Measurements from ENCODE around the gene CCDC63. TPM values are rescaled to one million over a fixed set of nuclear protein-coding genes. Genes with fewer than 3 reads are reported as not detected.

Gene CCDC63
- total and polyA plus RNA-seq, 3 donors from 2014 or later, result 9.0 to 42.4 (median 12.4) TPM

GRCh38 chr12:110935588-110935987 lies 88.8 kb downstream of the CCDC63 start:
- no peak for TF ChIP-seq CTCF (IDR thresholded peaks at IDR 0.05)
- TF ChIP-seq POLR2A (IDR thresholded peaks at IDR 0.05), result no peak
- Histone ChIP-seq H3K9me3 (no peaks in the 10 kb centered on the region), H3K4me3 (no peak overlapping the region), H3K27ac (no peak overlapping the region), H3K27me3 (no peaks in the 10 kb centered on the region), H3K36me3 (ENCODE audit: low read depth, missing control alignments) (no peaks in the 10 kb centered on the region), H3K4me1 (no peaks in the 10 kb centered on the region)
- intact Hi-C loops (cut with DNase I; ENCODE audit: low total_unique reads), result loop anchor here (10.0 kb wide), 1 partner anchor 369 kb away; no protein-coding TSS in a partner anchor
- 95 to 98% methylated on average over 4 of the region's 4 CpGs for WGBS, 2 donors
- DNase-seq, result no peak

GRCh38 chr12:110936367-110937103 lies 89.7 kb downstream of the CCDC63 start:
- intact Hi-C loops (cut with DNase I; ENCODE audit: low total_unique reads), result loop anchor here (10.0 kb wide), 1 partner anchor 368 kb away; no protein-coding TSS in a partner anchor
- no peaks in the 10 kb centered on the region for H3K36me3 ChIP-seq (ENCODE audit: low read depth, missing control alignments)
- no peaks in the 10 kb centered on the region for H3K4me1 ChIP-seq
- TF ChIP-seq POLR2A (IDR thresholded peaks at IDR 0.05) (no peak), CTCF (IDR thresholded peaks at IDR 0.05) (no peak)
- no peaks in the 10 kb centered on the region for H3K9me3 ChIP-seq
- H3K4me3 ChIP-seq, result no peak overlapping the region
- H3K27me3 ChIP-seq, result no peaks in the 10 kb centered on the region
- no peak for DNase-seq
- no peak overlapping the region for H3K27ac ChIP-seq
- WGBS, 2 donors, result 27 to 35% methylated on average over 13 of the region's 13 CpGs

- no peak overlapping the region for H3K27ac ChIP-seq
- peak; percentile 80 to 96 (median 87) for TF ChIP-seq CTCF (IDR thresholded peaks at IDR 0.05)
- no peak for TF ChIP-seq POLR2A (IDR thresholded peaks at IDR 0.05)
- H3K36me3 ChIP-seq (ENCODE audit: low read depth, missing control alignments), result no peaks in the 10 kb centered on the region
- H3K4me3 ChIP-seq, result peak overlapping the region in 1 of 2 donors; percentile 15
- 2 to 5% methylated on average over 13 to 21 of the region's 21 CpGs for WGBS, 2 donors
- H3K4me1 ChIP-seq, result no peaks in the 10 kb centered on the region
- intact Hi-C loops (cut with DNase I; ENCODE audit: low total_unique reads), result loop anchor here (10.0 kb wide), 1 partner anchor 368 kb away; no protein-coding TSS in a partner anchor
- H3K9me3 ChIP-seq, result no peaks in the 10 kb centered on the region
- DNase-seq, result peak; percentile 67
- H3K27me3 ChIP-seq, result no peaks in the 10 kb centered on the region
Measured at GRCh38 chr12:110937104-110937641, 90.4 kb downstream of the CCDC63 start.

GRCh38 chr12:110940296-110940695 lies 93.5 kb downstream of the CCDC63 start:
- no peaks in the 10 kb centered on the region for H3K36me3 ChIP-seq (ENCODE audit: low read depth, missing control alignments)
- intact Hi-C loops (cut with DNase I; ENCODE audit: low total_unique reads), result no loop called here
- DNase-seq, result no peak
- no peak overlapping the region for H3K4me3 ChIP-seq
- no peaks in the 10 kb centered on the region for H3K9me3 ChIP-seq
- 85 to 95% methylated on average over 4 of the region's 4 CpGs for WGBS, 2 donors
- TF ChIP-seq POLR2A (IDR thresholded peaks at IDR 0.05) (no peak), CTCF (IDR thresholded peaks at IDR 0.05) (no peak)
- H3K27me3 ChIP-seq, result no peaks in the 10 kb centered on the region
- H3K27ac ChIP-seq, result no peak overlapping the region
- H3K4me1 ChIP-seq, result no peaks in the 10 kb centered on the region
